Ectodermal cell (in vitro differentiated cells): Measurements from ENCODE around the gene KIF13A.
"Not testable (repeated sequence)": the region's sequence is repeated elsewhere in the genome, so short reads cannot be mapped to it uniquely, and the experiment has no call there.

Experiments
- H3K27ac ChIP-seq: 2 replicates; pipeline ENCODE4 v1.7.0; 2013; ENCODE audit warnings: mild to moderate bottlenecking, low read depth, low read length; ENCODE audit not compliant: insufficient read depth, poor library complexity, severe bottlenecking
- H3K27me3 ChIP-seq: 2 replicates; pipeline ENCODE4 v1.7.0; 2013; ENCODE audit warnings: mild to moderate bottlenecking, low read length; ENCODE audit not compliant: insufficient read depth, control insufficient read depth, poor library complexity, severe bottlenecking
- H3K36me3 ChIP-seq: one replicate; pipeline ENCODE4 v1.7.0; 2013; ENCODE audit warnings: low read length; ENCODE audit not compliant: control insufficient read depth, insufficient read depth
- H3K4me1 ChIP-seq: one replicate; pipeline ENCODE4 v1.7.0; 2013; ENCODE audit warnings: low read length; ENCODE audit not compliant: control insufficient read depth, insufficient read depth
- H3K4me3 ChIP-seq: 2 replicates; pipeline ENCODE4 v1.7.0; 2013; ENCODE audit warnings: low read depth, low read length, control low read depth; ENCODE audit not compliant: insufficient read depth
- H3K9me3 ChIP-seq: 2 replicates; pipeline ENCODE4 v1.7.0; 2013; ENCODE audit warnings: mild to moderate bottlenecking, low read length, moderate library complexity; ENCODE audit not compliant: control insufficient read depth
- WGBS, 2 experiments: methylation state at CpG; one replicate each; pipeline ENCODE4 v1.1.7; 2013; ENCODE audit warnings: missing lambda C conversion rate in 2 of 2; 5-methylcytosine and 5-hydroxymethylcytosine counted together

KIF13A gene

GRCh38 chr6:18022398-18023231 lies 35.2 kb upstream of the KIF13A start:
- H3K36me3 ChIP-seq, result no peaks in the 10 kb centered on the region
- H3K9me3 ChIP-seq, result no peaks in the 10 kb centered on the region
- WGBS, 2 experiments, result 24 to 28% methylated on average over 11 of the region's 11 CpGs
- no peak overlapping the region for H3K4me3 ChIP-seq
- H3K27me3 ChIP-seq, result no peaks in the 10 kb centered on the region
- peak overlapping the region; percentile 83 for H3K27ac ChIP-seq
- H3K4me1 ChIP-seq, result peaks cover 19% of the 10 kb centered on the region

DNA sequence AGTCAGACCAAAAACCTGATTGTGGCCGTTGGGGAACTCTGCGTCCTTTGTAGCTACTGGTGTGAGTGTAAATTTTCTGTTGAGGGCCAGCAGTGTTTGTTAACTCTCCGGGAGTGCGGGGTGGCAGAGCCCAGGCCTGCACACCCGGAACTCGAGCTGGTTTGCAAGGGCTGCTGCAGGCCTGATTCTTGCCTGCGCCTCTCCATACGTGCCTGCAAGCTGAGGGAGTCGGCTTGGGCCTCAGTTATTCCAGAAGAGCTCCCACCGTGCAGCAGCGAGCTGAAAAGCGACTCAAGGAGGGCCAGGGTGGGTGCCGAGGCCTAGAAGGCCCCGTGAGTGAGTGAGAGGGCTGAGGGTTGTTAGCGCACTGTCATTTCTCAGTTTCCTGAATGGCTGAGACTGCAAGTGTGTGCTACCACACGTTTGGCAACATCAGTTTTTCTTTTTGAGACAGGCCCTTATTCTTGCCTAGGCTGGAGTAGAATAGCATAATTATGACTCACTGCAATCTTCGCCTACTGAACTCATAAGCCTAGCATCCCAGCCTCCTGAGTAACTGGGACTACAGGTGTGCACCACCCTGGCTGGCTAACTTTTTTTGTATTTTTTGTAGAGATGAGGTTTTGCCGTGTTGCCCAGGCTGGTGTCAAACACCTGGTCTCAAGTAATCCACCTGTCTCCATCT lies 33.9 kb upstream of the KIF13A start:
- no peaks in the 10 kb centered on the region for H3K36me3 ChIP-seq
- no peaks in the 10 kb centered on the region for H3K27me3 ChIP-seq
- no peak overlapping the region for H3K4me3 ChIP-seq
- H3K9me3 ChIP-seq, result no peaks in the 10 kb centered on the region
- H3K4me1 ChIP-seq, result peaks cover 19% of the 10 kb centered on the region
- WGBS, 2 experiments, result 88% methylated on average over 18 of the region's 18 CpGs
- no peak overlapping the region for H3K27ac ChIP-seq

- H3K9me3 ChIP-seq, H3K36me3 ChIP-seq, H3K27me3 ChIP-seq, H3K4me3 ChIP-seq, H3K27ac ChIP-seq: not testable (repeated sequence)
- H3K4me1 ChIP-seq, result peaks cover 19% of the 10 kb centered on the region
- WGBS, 2 experiments, result 93 to 95% methylated on average over 5 of the region's 5 CpGs
Measured at GRCh38 chr6:18020545-18020944, 33.1 kb upstream of the KIF13A start.

DNA sequence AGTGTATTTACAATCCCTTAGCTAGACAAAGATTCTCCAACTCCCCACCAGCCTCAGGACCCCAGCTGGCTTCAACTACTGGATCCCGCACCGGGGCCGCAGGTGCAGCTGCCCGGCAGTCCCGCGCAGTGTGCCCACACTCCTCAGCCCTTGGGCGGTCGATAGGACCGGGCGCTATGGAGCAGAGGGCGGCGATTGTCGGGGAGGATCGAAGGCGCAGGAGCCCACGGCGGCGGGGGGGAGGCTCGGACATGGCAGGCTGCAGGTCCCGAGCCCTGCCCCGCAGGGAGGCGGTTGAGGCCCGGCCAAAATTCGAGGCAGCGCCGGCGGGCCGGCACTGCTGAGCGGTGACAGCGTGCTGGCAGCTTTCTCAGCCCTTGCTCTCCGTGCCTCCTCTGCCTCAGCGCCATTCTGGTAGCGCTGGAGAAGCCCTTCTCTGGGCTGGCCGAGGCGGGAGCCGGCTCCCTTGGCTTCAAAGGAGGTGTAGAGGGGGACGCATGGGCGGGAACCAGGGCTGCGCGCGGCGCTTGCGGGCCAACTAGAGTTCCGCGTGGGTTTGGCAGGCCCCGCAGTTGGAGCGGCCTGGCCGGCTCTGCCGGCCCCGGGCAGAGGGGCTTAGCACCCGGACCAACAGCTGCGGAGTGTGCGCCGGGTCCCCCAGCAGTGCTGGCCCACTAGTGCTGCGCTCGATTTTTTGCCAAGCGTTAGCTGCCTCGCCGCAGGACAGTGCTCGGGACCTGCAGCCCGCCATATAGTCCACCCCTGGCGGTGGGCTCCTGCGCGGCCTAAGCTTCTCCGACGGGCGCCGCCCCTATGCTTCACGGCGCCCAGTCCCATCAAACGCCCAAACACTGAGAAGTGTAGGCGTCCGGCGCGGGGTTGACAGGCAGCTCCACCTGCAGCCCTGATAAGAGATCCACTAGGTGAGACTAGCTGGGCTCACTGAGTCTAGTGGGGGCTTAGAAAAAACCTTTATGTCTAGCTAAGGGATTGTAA lies 32.4 kb upstream of the KIF13A start:
- no peaks in the 10 kb centered on the region for H3K36me3 ChIP-seq
- no peak overlapping the region for H3K27ac ChIP-seq
- no peak overlapping the region for H3K4me3 ChIP-seq
- H3K27me3 ChIP-seq, result no peaks in the 10 kb centered on the region
- WGBS, 2 experiments, result 97% methylated on average over 75 of the region's 75 CpGs
- peaks cover 19% of the 10 kb centered on the region for H3K4me1 ChIP-seq
- H3K9me3 ChIP-seq, result no peaks in the 10 kb centered on the region

GRCh38 chr6:18019133-18019532 lies 31.7 kb upstream of the KIF13A start:
- not testable (repeated sequence) for H3K36me3 ChIP-seq, H3K27ac ChIP-seq, H3K27me3 ChIP-seq, H3K4me3 ChIP-seq, H3K9me3 ChIP-seq
- peaks cover 17% of the 10 kb centered on the region for H3K4me1 ChIP-seq
- WGBS, 2 experiments, result 92 to 95% methylated on average over 4 of the region's 4 CpGs

- no peaks in the 10 kb centered on the region for H3K9me3 ChIP-seq
- H3K4me1 ChIP-seq, result no peaks in the 10 kb centered on the region
- no peak overlapping the region for H3K4me3 ChIP-seq
- 95 to 96% methylated on average over 5 of the region's 5 CpGs for WGBS, 2 experiments
- H3K36me3 ChIP-seq, result no peaks in the 10 kb centered on the region
- no peaks in the 10 kb centered on the region for H3K27me3 ChIP-seq
- no peak overlapping the region for H3K27ac ChIP-seq
Measured at GRCh38 chr6:18016698-18017097, 29.3 kb upstream of the KIF13A start.

DNA sequence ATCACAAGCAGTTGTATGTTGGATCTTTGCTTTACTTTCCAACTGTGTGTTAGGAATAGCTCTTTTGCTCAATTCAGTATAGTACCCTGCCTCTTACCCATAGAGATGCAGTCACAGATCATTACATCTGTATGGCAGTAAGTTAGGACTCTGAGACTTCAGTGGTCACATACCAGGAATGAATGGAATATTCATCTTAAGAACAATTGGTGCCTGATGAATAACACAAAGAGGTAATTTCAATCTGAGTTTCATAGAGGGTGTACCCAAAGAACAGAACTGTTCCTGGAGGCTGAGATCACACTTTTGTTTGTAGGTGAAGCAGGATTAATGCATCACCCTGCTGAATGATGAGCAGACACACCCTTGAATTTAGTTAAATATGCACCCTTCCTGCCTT lies 28.7 kb upstream of the KIF13A start:
- Histone ChIP-seq H3K27me3 (no peaks in the 10 kb centered on the region), H3K9me3 (no peaks in the 10 kb centered on the region), H3K4me3 (no peak overlapping the region), H3K4me1 (no peaks in the 10 kb centered on the region), H3K27ac (no peak overlapping the region), H3K36me3 (no peaks in the 10 kb centered on the region)

GRCh38 chr6:18011287-18011686 lies 23.9 kb upstream of the KIF13A start:
- WGBS, 2 experiments, result 94 to 96% methylated on average over 30 of the region's 30 CpGs
- H3K4me1 ChIP-seq, result no peaks in the 10 kb centered on the region
- no peaks in the 10 kb centered on the region for H3K36me3 ChIP-seq
- no peak overlapping the region for H3K27ac ChIP-seq
- H3K9me3 ChIP-seq, result no peaks in the 10 kb centered on the region
- H3K4me3 ChIP-seq, result no peak overlapping the region
- H3K27me3 ChIP-seq, result no peaks in the 10 kb centered on the region

DNA sequence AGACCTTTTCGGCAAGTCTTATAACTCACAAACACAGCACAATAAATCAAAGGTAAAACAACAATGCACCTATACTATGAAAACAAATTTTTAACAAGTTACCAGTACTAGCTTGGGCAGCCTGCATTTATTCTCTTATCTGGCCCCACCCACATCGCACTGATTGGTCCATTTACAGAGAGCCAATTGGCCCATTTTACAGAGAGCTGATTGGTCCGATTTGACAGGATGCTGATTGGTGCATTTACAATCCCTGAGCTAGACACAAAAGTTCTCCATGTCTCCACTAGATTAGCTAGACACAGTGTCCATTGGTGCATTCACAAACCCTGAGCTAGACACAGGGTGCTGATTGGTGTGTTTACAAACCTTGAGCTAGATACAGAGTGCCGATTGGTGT lies 23.1 kb upstream of the KIF13A start:
- 94 to 95% methylated on average over 4 of the region's 4 CpGs for WGBS, 2 experiments
- H3K36me3 ChIP-seq, H3K4me1 ChIP-seq, H3K27me3 ChIP-seq, H3K9me3 ChIP-seq, H3K27ac ChIP-seq, H3K4me3 ChIP-seq: not testable (repeated sequence)
